ENCODE results near the gene AIRE. TPM values are rescaled to one million over a fixed set of nuclear protein-coding genes. Genes with fewer than 3 reads are reported as not detected.

AIRE gene
- total and polyA plus RNA-seq, 2 of the 13 experiments (the other 11 are each of a cell fraction or from before 2014, with no cell fraction given) = not detected

- Histone ChIP-seq H3K36me3 (replicated peaks in 1 of 2; ENCODE audit: control insufficient read depth in 1 of 2, insufficient read depth in 2 of 2, low read length in 2 of 2) (no peaks in the 10 kb centered on the region), H3K9ac (ENCODE audit: insufficient read depth, low read depth, low read length) (no peak overlapping the region), H3K4me2 (ENCODE audit: low read depth, low read length) (no peak overlapping the region), H3K27ac (ENCODE audit: extremely low read length, insufficient read depth, low read length) (no peak overlapping the region), H4K20me1 (ENCODE audit: insufficient read depth, low read length) (no peaks in the 10 kb centered on the region), H3K27me3 (ENCODE audit: control insufficient read depth in 1 of 2, insufficient read depth in 2 of 2, low read length in 2 of 2) (peaks cover 1 to 13% of the 10 kb centered on the region in 2 experiments; a peak in 2 of 5 replicates), H2AFZ (ENCODE audit: low read length) (no peak overlapping the region), H3K79me2 (ENCODE audit: insufficient read depth, low read length) (no peaks in the 10 kb centered on the region), H3K9me3 (ENCODE audit: low read length) (no peaks in the 10 kb centered on the region), H3K4me1 (ENCODE audit: insufficient read depth, low read length) (peaks cover 34% of the 10 kb centered on the region), H3K4me3 (replicated peaks in 1 of 3; ENCODE audit: insufficient read depth in 1 of 3, low read depth in 2 of 3, low read length in 3 of 3) (peak overlapping the region in 1 of 3 experiments; percentile 16; a peak in 1 of 6 replicates)
- BruUV-seq (replicated peaks) = no TSS peak
- CTCF ChIA-PET (ENCODE audit: low intra/inter-chr PET ratio, low total read pairs) = no interaction called here
- in situ Hi-C loops (cut with HindIII; ENCODE audit: extremely low pct_ligation_motif_present, low pct_unique_long_range_greater_than_20kb) (no loop called here), intact Hi-C loops (cut with micrococcal nuclease; ENCODE audit: unreplicated experiment) (no loop called here)
- no peak; the same call in 2 of the 3 replicates for ATAC-seq
- peak; percentile 26; the same call in 1 of the 2 replicates for TF ChIP-seq ZNF687 (CRISPR knock-in tag; IDR thresholded peaks at IDR 0.05)
- TF ChIP-seq PATZ1 (CRISPR knock-in tag; IDR thresholded peaks at IDR 0.05) = 0 out of 2 replicates have a peak, but pooled peaks have one; percentile 12
- peak; percentile 48 for TF ChIP-seq HNRNPK (IDR thresholded peaks at IDR 0.05; ENCODE audit: low read depth, low read length, poor library complexity, severe bottlenecking)
- no peak for TF ChIP-seq ATF1 (CRISPR knock-in tag; IDR thresholded peaks at IDR 0.05)
- FAIRE-seq = no peak
- no peak for DNase-seq (ENCODE audit: low spot score)
- POLR2A ChIA-PET = no interaction called here
- 33% methylated on average over 9 of the region's 18 CpGs for WGBS (ENCODE audit: low lambda C conversion rate)
These were observed 22.4 kb upstream of the AIRE start for GRCh38 chr21:44263221-44263760.

All from HepG2 (cell line).